H9 (cell line): ENCODE measurements around the gene TFDP3. TPM values are rescaled to one million over a fixed set of nuclear protein-coding genes. Genes with fewer than 3 reads are reported as not detected.

ENCODE experiments used
- DNase-seq: peaks from one replicate; pipeline ENCODE4 v3.0.0-alpha.2; 2017
- H2AFZ ChIP-seq: one replicate; pipeline ENCODE4 v1.6.1; 2013; ENCODE audit warnings: mild to moderate bottlenecking, low read length, control low read depth, moderate library complexity
- H2AK5ac ChIP-seq: 2 replicates; pipeline ENCODE4 v1.6.1; 2013; ENCODE audit warnings: low read length, control low read depth, mixed read lengths; ENCODE audit not compliant: insufficient read length
- H2BK120ac ChIP-seq: one replicate; pipeline ENCODE4 v1.6.1; 2013; ENCODE audit warnings: low read depth, mild to moderate bottlenecking, low read length, control low read depth, inconsistent platforms; ENCODE audit not compliant: poor library complexity, severe bottlenecking
- H2BK12ac ChIP-seq: 2 replicates; pipeline ENCODE4 v1.6.1; 2013; ENCODE audit warnings: low read length, control low read depth, mixed read lengths, low read depth; ENCODE audit not compliant: insufficient read length
- H2BK15ac ChIP-seq: 2 replicates; pipeline ENCODE4 v1.6.1; 2013; ENCODE audit warnings: low read depth, low read length, control low read depth
- H2BK20ac ChIP-seq: one replicate; pipeline ENCODE4 v1.6.1; 2013; ENCODE audit warnings: low read depth, mild to moderate bottlenecking, low read length, control low read depth, inconsistent platforms; ENCODE audit not compliant: poor library complexity, severe bottlenecking
- H2BK5ac ChIP-seq: 2 replicates; pipeline ENCODE4 v1.6.1; 2013; ENCODE audit warnings: low read length, control low read depth, mixed read lengths; ENCODE audit not compliant: insufficient read length
- H3K14ac ChIP-seq: 2 replicates; pipeline ENCODE4 v1.6.1; 2013; ENCODE audit warnings: low read length, control low read depth; ENCODE audit not compliant: insufficient read depth
- H3K18ac ChIP-seq: 2 replicates; pipeline ENCODE4 v1.6.1; 2013; ENCODE audit warnings: low read depth, mild to moderate bottlenecking, mixed read lengths, low read length, control low read depth; ENCODE audit not compliant: insufficient read length
- H3K23ac ChIP-seq: 2 replicates; pipeline ENCODE4 v1.6.1; 2013; ENCODE audit warnings: low read length, control low read depth, mixed read lengths, low read depth; ENCODE audit not compliant: insufficient read length
- H3K23me2 ChIP-seq: 2 replicates; pipeline ENCODE4 v1.6.1; 2013; ENCODE audit warnings: low read depth, mild to moderate bottlenecking, mixed read lengths, low read length, control low read depth; ENCODE audit not compliant: insufficient read length, poor library complexity, severe bottlenecking
- H3K27ac ChIP-seq: 2 replicates; pipeline ENCODE4 v1.5.1; 2013; ENCODE audit warnings: low read length, control low read depth, mixed read lengths, low read depth; ENCODE audit not compliant: insufficient read length
- H3K27me3 ChIP-seq: 2 replicates; pipeline ENCODE4 v1.6.1; 2013; ENCODE audit warnings: low read length, control low read depth, inconsistent platforms; ENCODE audit not compliant: insufficient read depth
- H3K4ac ChIP-seq: 2 replicates; pipeline ENCODE4 v1.6.1; 2013; ENCODE audit warnings: low read depth, mild to moderate bottlenecking, control low read depth, inconsistent platforms, low read length, moderate library complexity
- H3K4me1 ChIP-seq: 2 replicates; pipeline ENCODE4 v1.6.1; 2013; ENCODE audit warnings: low read length, control low read depth, inconsistent platforms; ENCODE audit not compliant: insufficient read depth
- H3K4me2 ChIP-seq: 2 replicates; pipeline ENCODE4 v1.6.1; 2013; ENCODE audit warnings: low read length, control low read depth, mixed read lengths; ENCODE audit not compliant: insufficient read length, insufficient read depth
- H3K56ac ChIP-seq: 2 replicates; pipeline ENCODE4 v1.6.1; 2013; ENCODE audit warnings: low read depth, mild to moderate bottlenecking, mixed read lengths, low read length, control low read depth; ENCODE audit not compliant: insufficient read length
- H3K79me1 ChIP-seq: 2 replicates; pipeline ENCODE4 v1.6.1; 2013; ENCODE audit warnings: low read depth, mild to moderate bottlenecking, moderate library complexity, low read length, control low read depth, inconsistent platforms; ENCODE audit not compliant: insufficient read depth, poor library complexity, severe bottlenecking
- H3K79me2 ChIP-seq: 2 replicates; pipeline ENCODE4 v1.6.1; 2013; ENCODE audit warnings: low read length, control low read depth, inconsistent platforms; ENCODE audit not compliant: insufficient read depth
- H3K9ac ChIP-seq: 2 replicates; pipeline ENCODE4 v1.6.1; 2013; ENCODE audit warnings: low read length, control low read depth, mixed read lengths; ENCODE audit not compliant: insufficient read length; ENCODE audit errors: extremely low read depth
- H3K9me3 ChIP-seq: one replicate; pipeline ENCODE4 v1.6.1; 2013; ENCODE audit warnings: low read depth, low read length, inconsistent platforms; ENCODE audit not compliant: control insufficient read depth
- H3T11ph ChIP-seq: one replicate; pipeline ENCODE4 v1.6.1; 2013; ENCODE audit warnings: mild to moderate bottlenecking, low read length, control low read depth, inconsistent platforms
- H4K20me1 ChIP-seq: one replicate; pipeline ENCODE4 v1.6.1; 2013; ENCODE audit not compliant: control insufficient read depth, insufficient read length, insufficient read depth
- H4K5ac ChIP-seq: 2 replicates; pipeline ENCODE4 v1.6.1; 2013; ENCODE audit warnings: low read depth, mild to moderate bottlenecking, mixed read lengths, low read length, control low read depth; ENCODE audit not compliant: insufficient read length
- H4K8ac ChIP-seq: replicated peaks from 2 replicates; pipeline ENCODE4 v1.6.1; 2013; ENCODE audit warnings: low read length, control low read depth, mixed read lengths, low read depth; ENCODE audit not compliant: insufficient read length
- H4K91ac ChIP-seq: 2 replicates; pipeline ENCODE4 v1.6.1; 2013; ENCODE audit warnings: low read depth, mild to moderate bottlenecking, moderate library complexity, mixed read lengths, low read length, control low read depth; ENCODE audit not compliant: insufficient read length
- H3K27ac Mint-ChIP-seq, 3 experiments: 2 replicates in 2 of 3; 3 replicates in 1 of 3; pipeline ENCODE4 v1.8.0; 2020 to 2021; ENCODE audit warnings: mixed read lengths in 3 of 3, mild to moderate bottlenecking in 1 of 3, moderate library complexity in 1 of 3
- H3K27me3 Mint-ChIP-seq: 2 replicates; pipeline ENCODE4 v1.8.0; 2021; ENCODE audit warnings: low read depth, mild to moderate bottlenecking, moderate library complexity, mixed read lengths
- H3K36me3 Mint-ChIP-seq, 3 experiments: 2 replicates in 2 of 3; 3 replicates in 1 of 3; pipeline ENCODE4 v1.8.0; 2020 to 2021; ENCODE audit warnings: low read depth in 3 of 3, mixed read lengths in 3 of 3; ENCODE audit not compliant: insufficient read depth in 1 of 3
- H3K4me1 Mint-ChIP-seq, 2 experiments: 2 replicates each; pipeline ENCODE4 v1.8.0; 2020; ENCODE audit warnings: mixed read lengths in 2 of 2
- H3K4me3 Mint-ChIP-seq, 2 experiments: 2 replicates in 1 of 2; 3 replicates in 1 of 2; pipeline ENCODE4 v1.8.0; 2020 to 2021; ENCODE audit warnings: mild to moderate bottlenecking in 2 of 2, mixed read lengths in 2 of 2, moderate library complexity in 1 of 2
- H3K9me3 Mint-ChIP-seq, 2 experiments: 2 replicates in 1 of 2; 3 replicates in 1 of 2; pipeline ENCODE4 v1.8.0; 2020; ENCODE audit warnings: mild to moderate bottlenecking in 2 of 2, mixed read lengths in 2 of 2, moderate library complexity in 1 of 2
- WGBS: extraction: QIAGEN DNeasy Blood & Tissue Kit; methylation state at CpG from one replicate; pipeline ENCODE4 v1.1.7; 2013; ENCODE audit warnings: missing lambda C conversion rate, low lambda C conversion rate, mixed read lengths; ENCODE audit not compliant: insufficient read length; ENCODE audit errors: extremely low coverage; 5-methylcytosine and 5-hydroxymethylcytosine counted together
- total RNA-seq: library from RNA; stranded (reverse); gene quantifications from 2 replicates; pipeline ENCODE4 v1.2.1, GENCODE V29; 2021
- TF ChIP-seq, protein P1 (sequence below): fragments of 200-600 bp; sonication (generic); conservative IDR thresholded peaks from 3 replicates; pipeline ENCODE4 v1.8.0; 2021; ENCODE audit warnings: antibody characterized with exemption, mild to moderate bottlenecking

Gene TFDP3
- total RNA-seq, 1 experiment from 2014 or later, result not detected

DNA sequence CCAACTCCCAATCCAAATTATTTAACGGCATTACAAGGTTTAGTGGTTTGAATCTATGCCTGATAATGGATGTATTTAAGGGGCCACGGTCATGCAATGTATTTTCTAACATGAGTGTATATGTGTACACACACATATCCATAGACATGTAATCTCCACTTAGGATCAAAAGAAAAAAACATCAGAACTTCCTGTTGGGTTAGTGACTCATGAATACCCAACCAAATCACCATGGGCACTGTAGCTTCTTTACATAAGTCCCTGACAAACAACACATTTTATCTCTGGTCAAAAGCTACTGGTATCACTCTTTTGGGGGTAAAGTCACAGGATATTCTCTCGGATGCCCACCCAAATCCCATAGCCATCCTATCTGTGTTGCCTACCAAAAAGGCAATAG lies 36.5 kb upstream of the TFDP3 start:
- H3K4me3 Mint-ChIP-seq, result no peak overlapping the region
- DNase-seq, result no peak
- no CpG with 5 or more reads among the region's 3 CpGs for WGBS
- H2BK5ac ChIP-seq, result no peak overlapping the region
- TF ChIP-seq, protein P1, sequence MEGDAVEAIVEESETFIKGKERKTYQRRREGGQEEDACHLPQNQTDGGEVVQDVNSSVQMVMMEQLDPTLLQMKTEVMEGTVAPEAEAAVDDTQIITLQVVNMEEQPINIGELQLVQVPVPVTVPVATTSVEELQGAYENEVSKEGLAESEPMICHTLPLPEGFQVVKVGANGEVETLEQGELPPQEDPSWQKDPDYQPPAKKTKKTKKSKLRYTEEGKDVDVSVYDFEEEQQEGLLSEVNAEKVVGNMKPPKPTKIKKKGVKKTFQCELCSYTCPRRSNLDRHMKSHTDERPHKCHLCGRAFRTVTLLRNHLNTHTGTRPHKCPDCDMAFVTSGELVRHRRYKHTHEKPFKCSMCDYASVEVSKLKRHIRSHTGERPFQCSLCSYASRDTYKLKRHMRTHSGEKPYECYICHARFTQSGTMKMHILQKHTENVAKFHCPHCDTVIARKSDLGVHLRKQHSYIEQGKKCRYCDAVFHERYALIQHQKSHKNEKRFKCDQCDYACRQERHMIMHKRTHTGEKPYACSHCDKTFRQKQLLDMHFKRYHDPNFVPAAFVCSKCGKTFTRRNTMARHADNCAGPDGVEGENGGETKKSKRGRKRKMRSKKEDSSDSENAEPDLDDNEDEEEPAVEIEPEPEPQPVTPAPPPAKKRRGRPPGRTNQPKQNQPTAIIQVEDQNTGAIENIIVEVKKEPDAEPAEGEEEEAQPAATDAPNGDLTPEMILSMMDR, result no peak
- no peak overlapping the region for H3K56ac ChIP-seq
- no peak overlapping the region for H4K5ac ChIP-seq
- no peaks in the 10 kb centered on the region for H3K23me2 ChIP-seq
- no peak overlapping the region for H4K8ac ChIP-seq
- no peaks in the 10 kb centered on the region for H3K79me2 ChIP-seq
- peaks cover 36 to 44% of the 10 kb centered on the region in 2 experiments for H3K4me1 Mint-ChIP-seq
- H2BK12ac ChIP-seq, result no peak overlapping the region
- H3K27ac ChIP-seq, result no peak overlapping the region
- no peak overlapping the region for H2AK5ac ChIP-seq
- H3K27ac Mint-ChIP-seq, result no peak overlapping the region
- H4K91ac ChIP-seq, result no peak overlapping the region
- no peak overlapping the region for H3K18ac ChIP-seq
- no peaks in the 10 kb centered on the region for H3K27me3 Mint-ChIP-seq
- no peak overlapping the region for H3T11ph ChIP-seq
- no peak overlapping the region for H3K9ac ChIP-seq
- H3K79me1 ChIP-seq, result no peaks in the 10 kb centered on the region
- no peaks in the 10 kb centered on the region for H3K9me3 ChIP-seq
- no peak overlapping the region for H3K23ac ChIP-seq
- H2AFZ ChIP-seq, result no peak overlapping the region
- H2BK15ac ChIP-seq, result no peak overlapping the region
- no peaks in the 10 kb centered on the region for H4K20me1 ChIP-seq
- no peak overlapping the region for H3K4ac ChIP-seq
- H3K36me3 Mint-ChIP-seq, result no peaks in the 10 kb centered on the region
- H3K4me2 ChIP-seq, result no peak overlapping the region
- H3K9me3 Mint-ChIP-seq, result no peaks in the 10 kb centered on the region
- H3K4me1 ChIP-seq, result peaks cover 6% of the 10 kb centered on the region; the same call in 1 of the 2 replicates
- no peaks in the 10 kb centered on the region for H3K27me3 ChIP-seq
- H2BK120ac ChIP-seq, result no peak overlapping the region
- H3K14ac ChIP-seq, result no peak overlapping the region
- no peak overlapping the region for H2BK20ac ChIP-seq
